RCC 7860 (cell line): ENCODE measurements around the gene LTBR.

Experiments used
- DNase-seq: peaks from one replicate; pipeline ENCODE4 v3.0.0-alpha.2; 2015; ENCODE audit warnings: low spot score
- FAIRE-seq: peaks from 2 replicates; lab custom pipeline; 2012; peaks lifted over from hg19 to GRCh38; lab: Jason Lieb, UNC

LTBR gene

DNA sequence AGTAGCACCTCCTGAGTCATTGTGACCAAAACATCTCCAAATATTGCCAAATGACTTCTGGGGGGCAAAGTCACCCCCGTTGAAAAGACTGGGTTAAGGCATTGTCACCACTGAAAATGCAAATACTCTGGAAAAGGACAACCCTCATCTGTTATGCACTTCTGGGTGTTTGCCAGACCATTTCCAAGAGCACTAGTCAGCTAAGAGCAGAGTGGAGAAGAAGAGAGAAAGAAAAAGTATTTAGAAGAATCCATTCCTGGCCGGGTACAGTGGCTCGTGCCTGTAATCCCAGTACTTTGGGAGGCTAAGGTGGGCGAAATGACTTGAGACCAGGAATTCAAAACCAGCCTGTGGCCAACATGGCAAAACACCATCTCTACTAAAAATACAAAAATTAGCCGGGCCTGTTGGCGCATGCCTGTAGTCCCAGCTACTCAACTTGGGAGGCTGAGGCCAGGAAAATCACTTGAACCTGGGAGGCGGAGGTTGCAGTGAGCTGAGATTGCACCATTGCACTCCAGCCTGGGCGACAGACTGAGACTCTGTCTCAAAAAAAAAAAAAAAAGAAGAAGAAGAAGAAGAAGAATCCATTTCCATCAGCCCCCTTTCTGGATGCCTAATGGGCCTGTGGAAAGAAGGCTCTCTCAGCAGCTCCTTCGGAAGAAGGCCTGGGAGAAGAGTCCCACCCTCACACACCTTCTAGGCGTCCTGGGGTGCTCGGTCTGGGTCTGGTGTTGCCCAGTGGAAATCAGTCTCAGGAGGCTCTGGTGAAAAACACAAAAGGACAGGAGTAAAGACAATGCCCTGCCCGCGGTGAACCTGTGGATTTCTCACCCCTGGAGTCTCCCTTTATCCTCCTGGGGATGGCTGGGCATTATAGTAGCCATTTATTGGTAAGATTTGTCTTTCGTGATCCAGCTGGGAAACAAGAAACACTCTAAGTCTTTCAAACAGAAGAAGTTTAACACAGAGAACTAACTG, 3.5 kb upstream of the LTBR start:
- no peak for FAIRE-seq
- no peak for DNase-seq

DNA sequence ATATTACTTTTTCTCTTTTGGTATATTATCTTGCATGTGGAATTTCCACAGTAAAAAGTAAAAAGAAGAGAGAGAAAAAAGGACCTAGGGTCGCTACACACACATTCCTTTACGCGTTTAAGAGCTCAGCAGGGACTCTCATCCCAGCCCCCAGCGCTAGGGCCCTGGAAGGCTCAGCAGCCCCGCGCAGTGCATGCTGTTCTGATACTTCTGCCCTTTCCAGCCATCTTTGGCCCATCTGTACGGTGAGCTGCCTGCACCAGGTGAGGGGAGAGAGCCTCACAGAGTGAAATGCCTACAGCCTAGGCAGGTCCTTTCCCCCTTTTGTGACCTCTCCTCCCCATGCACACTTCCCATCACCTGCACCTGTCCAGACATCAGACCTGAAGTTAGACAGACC, 1.6 kb upstream of the LTBR start:
- no peak for FAIRE-seq
- no peak for DNase-seq

DNA sequence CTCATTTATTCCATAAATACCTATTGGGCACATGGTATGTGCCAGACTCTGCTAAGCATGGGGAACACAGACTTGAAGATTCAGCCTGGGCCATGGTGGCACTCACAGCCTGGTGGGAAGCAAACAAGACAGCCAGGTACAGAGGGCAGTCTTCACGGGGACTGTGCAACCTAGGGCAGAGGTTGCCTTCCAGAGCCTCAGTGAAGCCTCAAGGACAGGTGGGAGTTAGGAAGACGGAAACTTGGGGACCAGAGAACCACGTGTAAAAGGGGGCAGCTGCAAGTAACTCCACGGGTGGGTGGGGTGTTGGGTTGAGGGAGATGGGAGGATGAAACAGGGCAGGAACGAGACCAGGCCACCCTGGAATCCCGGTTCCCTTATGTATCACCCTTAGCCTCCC, 980 bp upstream of the LTBR start:
- no peak for FAIRE-seq

DNA sequence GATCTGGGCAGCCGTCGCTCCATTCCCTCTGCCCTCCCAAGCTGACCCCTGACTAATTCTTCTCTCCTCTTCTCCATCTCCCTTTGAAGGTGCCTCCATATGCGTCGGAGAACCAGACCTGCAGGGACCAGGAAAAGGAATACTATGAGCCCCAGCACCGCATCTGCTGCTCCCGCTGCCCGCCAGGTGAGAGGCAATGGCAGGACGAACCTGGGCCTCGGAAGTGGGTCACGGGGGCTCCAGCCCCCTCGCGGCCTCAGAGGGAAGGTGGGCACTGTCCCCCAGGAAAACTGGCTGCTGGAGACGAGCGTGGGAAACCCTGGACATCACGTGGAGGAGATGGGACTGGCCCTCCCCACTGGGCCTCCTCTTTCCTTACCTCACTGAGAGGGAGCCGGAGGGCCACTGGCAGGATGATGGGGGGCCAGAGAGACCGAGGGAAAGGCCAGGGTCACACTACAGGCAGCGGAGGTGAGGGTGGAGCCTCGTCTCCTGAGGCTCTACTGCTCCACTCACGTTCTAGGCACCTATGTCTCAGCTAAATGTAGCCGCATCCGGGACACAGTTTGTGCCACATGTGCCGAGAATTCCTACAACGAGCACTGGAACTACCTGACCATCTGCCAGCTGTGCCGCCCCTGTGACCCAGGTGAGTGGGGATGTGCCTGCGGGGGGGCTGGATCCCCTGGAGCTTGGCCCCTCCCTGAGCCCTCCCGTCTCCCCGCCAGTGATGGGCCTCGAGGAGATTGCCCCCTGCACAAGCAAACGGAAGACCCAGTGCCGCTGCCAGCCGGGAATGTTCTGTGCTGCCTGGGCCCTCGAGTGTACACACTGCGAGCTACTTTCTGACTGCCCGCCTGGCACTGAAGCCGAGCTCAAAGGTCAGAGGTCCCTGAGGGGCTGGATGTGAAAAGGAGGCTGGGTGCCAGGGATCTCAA, 806 bp downstream of the LTBR start:
- DNase-seq (no peak), FAIRE-seq (no peak)

More for the DNA sequence above, 980 bp upstream of the LTBR start:
- no peak for DNase-seq

DNA sequence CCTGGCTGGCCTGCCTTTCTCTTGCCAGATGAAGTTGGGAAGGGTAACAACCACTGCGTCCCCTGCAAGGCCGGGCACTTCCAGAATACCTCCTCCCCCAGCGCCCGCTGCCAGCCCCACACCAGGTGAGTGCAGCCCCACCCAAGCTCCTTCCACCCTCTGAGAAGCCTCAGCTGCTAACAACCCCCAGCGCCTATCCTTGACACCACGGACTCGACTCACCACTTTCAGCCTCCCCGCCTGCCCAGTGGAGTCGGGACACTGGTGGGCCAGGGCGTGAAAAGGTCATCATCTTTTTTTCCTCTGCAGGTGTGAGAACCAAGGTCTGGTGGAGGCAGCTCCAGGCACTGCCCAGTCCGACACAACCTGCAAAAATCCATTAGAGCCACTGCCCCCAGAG, 2.1 kb downstream of the LTBR start:
- no peak for FAIRE-seq
- no peak for DNase-seq

DNA sequence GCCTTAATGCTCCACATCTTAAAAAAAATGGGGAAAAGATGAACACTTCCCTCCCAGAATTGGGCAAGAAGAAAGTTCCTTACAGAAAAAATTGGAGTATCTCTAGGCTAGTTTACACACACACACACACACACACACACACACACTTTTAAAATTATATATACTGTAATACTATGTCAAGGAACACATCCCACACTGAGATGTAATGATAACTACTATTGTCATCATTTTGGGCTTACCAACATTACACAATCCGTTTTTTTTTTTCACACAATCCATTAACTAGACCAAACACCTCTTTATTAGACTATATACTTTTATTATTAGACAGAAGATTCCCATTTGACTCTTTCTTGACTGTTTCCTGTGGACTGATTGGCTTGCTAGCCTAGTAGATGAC, 2.5 kb downstream of the LTBR start:
- no peak for FAIRE-seq
- no peak for DNase-seq

DNA sequence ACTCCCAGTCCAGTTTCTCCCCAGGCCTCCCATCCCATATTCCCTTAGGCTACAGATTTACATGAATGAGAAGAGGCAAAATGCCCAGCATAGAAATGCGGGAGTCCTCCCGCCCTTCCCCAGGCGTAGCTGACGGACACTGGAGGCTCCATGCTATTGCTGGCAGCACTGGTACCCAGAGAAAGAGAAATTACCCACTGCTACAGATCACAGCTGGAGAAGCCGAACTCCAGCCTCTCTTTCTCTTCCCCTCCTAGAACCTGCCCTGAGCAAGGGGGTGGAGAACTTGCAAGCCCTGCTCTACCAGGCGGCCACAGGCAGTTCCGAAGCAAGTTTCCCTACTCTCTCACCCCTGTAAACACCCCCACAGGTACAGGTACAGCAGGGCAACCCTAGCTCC, 3.6 kb downstream of the LTBR start:
- no peak for DNase-seq

DNA sequence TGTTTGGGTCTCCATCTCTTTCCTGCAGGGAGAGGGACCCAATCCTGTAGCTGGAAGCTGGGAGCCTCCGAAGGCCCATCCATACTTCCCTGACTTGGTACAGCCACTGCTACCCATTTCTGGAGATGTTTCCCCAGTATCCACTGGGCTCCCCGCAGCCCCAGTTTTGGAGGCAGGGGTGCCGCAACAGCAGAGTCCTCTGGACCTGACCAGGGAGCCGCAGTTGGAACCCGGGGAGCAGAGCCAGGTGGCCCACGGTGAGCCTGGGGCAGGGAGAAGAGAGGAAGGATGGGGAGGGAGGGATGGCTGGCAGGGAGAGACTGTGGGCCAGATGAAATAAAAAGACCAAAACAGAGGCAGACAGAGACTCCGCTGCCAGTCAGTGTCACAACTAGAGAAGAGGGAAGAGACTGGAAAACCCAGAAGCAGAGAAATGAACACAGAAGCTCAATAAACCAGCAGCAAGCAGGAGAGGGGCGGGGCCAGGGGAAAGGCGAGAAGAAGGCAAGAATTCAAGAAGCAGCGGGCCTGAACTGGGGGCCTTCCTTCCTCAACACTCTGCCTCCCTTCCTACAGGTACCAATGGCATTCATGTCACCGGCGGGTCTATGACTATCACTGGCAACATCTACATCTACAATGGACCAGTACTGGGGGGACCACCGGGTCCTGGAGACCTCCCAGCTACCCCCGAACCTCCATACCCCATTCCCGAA, 6.3 kb downstream of the LTBR start:
- DNase-seq = no peak
- no peak for FAIRE-seq

More for the DNA sequence above, 3.6 kb downstream of the LTBR start:
- FAIRE-seq = no peak

DNA sequence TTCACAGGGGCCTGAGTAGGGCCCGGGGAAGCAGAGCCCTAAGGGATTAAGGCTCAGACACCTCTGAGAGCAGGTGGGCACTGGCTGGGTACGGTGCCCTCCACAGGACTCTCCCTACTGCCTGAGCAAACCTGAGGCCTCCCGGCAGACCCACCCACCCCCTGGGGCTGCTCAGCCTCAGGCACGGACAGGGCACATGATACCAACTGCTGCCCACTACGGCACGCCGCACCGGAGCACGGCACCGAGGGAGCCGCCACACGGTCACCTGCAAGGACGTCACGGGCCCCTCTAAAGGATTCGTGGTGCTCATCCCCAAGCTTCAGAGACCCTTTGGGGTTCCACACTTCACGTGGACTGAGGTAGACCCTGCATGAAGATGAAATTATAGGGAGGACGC, 7.1 kb downstream of the LTBR start:
- FAIRE-seq (no peak), DNase-seq (no peak)

DNA sequence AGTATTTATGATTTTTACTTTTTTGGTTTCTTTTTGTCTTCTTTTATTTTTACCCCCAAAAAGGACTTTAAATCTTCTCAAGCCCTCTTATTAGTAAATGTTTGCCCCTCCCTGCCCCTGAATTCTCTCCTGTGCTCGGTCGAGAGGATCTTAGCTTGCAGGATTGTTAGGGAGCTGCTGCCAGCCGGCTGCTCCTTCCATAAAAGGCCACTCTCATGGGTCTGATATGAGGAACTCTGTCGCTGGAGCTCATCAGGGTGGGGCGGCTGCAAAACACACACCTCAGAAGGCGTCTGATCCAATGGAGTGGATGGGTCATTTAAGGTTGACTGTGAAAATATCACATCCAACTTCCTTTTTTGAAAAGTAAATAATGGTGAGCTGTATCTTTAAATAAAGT, 8.5 kb downstream of the LTBR start:
- no peak for FAIRE-seq

DNA sequence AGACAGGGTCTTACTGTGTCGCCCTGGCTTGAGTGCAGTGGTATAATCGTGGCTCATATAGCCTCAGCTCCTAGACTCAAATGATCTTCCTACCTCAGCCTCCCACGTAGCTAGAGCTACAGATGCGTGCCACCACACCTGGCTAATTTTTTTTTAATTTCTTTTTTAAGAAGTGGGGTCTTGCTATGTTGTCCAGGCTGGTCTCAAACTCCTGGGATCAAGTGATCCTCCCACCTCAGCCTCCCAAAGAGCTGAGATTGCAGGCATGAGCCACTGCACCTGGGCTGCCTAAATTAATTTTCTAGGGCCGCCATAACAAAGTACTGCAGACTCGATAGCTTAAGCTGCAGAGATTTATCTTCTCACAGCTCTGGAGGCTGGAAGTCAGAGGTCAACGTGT, 9.1 kb downstream of the LTBR start:
- FAIRE-seq (no peak), DNase-seq (no peak)

More for the DNA sequence above, 8.5 kb downstream of the LTBR start:
- DNase-seq = no peak

DNA sequence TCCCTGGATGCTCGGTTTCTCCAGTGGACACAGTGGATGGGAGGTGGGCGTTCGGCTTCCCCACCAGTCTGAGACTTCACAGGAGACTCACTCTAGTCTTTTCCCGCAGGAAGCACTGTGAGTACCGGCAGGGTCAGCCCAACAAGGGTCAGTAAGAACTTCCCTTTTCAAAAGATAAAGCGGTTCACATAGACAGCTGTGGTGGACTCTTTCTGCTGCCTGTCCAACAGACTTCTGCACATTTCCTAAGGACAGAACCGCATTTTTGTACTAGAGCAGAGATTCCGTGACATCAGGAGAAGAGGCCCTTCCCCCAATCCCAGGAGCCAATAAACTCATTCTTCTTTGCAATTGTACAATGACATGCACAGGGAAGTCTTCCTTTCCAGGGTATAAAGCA, 10.4 kb downstream of the LTBR start:
- DNase-seq (no peak), FAIRE-seq (no peak)

DNA sequence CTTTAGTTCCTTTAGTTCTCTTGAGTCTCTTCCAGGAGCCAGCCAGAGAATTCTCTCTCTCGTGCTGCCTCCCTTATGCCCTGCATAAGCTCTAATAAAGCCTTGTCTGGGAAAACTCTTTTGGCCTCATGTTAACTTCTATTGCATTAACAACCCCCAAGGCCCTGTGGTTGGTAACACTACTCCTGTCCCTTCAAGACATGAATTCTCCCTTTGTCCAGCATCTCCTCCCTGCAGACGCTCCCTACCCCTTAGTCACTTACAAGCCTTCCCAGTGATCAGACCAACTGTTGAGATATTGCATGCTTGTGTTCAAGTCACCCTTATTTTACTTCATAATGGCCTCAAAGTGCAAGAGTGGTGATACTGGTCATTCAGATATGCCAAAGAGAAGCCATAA, 12.1 kb downstream of the LTBR start:
- DNase-seq = no peak
- no peak for FAIRE-seq

DNA sequence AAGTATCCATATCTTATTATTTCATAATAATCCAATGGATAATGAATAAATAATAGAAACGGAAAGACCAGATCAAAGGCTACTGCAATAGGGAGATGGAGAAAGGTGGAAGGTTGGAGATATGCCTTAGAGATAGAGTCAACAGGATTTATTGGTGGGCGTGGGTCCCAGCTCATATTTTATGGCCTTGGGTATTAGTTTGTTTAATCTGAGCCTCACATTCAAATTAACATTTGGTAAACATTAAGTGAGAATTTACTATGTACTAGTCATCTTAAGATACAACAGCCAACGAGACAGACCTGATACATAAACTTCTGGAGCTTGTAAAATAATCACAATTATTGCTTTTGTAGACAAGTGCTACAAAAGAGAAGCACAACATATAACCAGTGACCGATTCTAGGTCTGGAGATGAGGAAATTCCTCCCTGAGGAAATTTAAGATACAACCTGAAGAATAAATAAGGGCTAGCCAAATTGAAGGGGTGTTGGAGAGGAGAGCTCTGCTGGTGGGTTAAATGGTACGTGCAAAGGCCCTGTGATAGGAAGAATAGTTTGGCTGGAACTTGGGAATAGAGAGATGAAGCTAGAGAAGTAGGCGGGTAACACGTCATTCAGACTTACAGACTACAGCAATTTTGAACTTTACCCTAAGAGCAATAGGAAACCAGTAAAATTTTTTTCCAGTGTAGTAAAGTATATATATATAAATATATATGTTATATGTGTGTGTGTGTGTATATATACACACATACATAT, 16.1 kb downstream of the LTBR start:
- no peak for FAIRE-seq
- DNase-seq = no peak

DNA sequence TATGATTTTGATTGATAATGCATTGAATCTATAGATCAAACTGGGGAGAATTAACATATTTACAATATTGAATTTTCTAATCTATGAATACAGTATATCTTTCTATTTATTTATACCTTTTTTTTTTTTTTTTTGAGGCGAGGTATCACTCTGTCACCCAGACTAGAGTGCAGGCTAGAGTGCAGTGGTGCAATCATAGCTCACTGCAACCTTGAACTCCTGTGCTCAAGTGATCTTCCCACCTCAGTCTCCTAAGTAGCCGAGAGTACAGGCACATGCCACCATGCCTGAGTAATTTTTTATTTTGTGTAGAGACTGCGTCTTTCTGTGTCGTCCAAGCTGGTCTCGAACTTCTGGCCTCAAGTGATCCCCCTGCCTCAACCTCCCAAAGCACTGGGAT, 20.4 kb downstream of the LTBR start:
- FAIRE-seq (no peak), DNase-seq (no peak)

DNA sequence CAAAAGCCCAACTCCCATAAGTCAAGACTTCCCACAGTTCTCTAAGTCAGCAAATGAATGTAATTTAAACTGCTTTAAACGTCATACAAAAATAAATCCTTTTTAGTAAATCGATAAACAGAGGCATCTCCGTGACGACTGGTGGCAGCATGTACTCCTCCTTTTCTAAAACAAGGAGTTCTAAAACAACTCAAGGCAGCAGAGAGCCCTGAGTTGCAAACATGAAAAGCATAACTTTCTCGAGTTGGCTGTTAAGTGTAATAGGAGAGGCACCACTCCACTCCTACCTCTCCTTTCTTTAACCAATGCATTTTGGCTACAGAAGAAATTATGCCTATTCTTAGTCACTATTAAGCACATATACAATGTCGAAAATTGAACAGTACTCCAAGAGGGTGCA, 22.0 kb downstream of the LTBR start:
- no peak for FAIRE-seq

DNA sequence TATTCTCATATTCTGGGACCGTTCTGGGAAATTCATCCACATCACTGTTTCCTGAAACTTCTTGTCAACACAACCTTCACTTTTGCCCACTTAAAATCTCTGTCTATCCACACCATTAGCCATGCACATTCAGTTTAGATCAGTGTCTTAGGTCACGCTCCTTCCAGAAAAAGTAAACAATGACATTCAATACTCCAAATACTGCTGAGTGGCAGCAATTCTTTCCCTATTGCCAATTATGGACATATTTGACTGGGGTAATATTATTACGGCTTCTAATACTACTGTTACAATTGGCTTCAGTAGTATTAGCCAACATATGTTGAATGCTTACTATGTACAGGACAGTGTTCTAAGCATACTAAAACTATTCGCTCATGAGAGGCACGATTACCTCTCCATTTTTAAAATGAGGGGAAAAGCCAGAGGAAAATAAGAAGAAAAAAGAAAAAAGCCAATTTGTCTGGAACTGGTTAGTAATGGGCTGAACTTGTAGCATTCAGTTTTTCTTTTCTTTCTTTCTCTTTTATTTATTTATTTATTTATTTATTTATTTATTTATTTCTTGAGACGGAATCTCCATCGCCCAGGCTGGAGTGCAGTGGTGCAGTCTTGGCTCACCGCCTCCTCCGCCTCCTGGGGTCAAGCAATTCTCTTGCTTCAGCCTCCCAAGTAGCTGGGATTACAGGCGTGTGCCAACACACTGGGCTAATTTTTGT, 23.4 kb downstream of the LTBR start:
- FAIRE-seq (no peak), DNase-seq (no peak)

More for the DNA sequence above, 22.0 kb downstream of the LTBR start:
- DNase-seq = no peak

DNA sequence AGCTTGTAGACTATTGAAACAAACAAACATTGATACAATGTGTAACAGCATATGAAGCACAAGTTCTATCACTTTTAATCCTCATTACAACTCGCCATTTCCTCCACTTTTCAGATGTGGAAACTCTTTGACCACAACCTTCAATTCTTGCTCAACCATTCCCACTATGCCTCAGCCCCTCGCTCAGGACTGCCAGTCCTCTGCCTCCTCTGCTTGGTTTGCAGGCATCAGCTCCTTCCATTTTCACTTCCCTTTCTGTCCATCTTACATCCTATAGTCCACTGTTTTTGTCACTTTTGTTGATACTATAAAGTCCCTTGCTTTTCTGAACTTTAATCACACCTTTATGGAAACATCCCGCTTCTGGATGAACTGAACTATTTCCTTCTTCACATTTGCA, 32.6 kb downstream of the LTBR start:
- FAIRE-seq = no peak
- no peak for DNase-seq

DNA sequence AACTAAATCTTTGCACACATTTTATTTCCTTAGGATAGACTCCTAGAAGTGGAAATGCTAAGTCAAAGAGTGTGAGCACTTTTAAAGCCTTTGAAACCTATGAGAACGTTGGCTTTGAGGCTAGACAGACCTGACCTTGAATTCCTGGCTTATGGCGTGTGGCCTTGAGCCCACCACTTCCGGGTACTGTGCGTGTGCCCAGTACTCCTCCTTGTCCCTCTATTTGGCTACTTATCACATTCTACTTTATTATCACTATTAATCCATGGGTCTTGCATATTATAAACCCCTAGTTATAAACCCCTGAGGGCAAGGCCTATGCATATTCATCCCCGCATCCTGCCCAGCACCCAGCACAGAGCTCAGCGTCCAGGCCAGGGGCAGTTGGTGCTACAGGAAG, 34.8 kb downstream of the LTBR start:
- DNase-seq (no peak), FAIRE-seq (no peak)

DNA sequence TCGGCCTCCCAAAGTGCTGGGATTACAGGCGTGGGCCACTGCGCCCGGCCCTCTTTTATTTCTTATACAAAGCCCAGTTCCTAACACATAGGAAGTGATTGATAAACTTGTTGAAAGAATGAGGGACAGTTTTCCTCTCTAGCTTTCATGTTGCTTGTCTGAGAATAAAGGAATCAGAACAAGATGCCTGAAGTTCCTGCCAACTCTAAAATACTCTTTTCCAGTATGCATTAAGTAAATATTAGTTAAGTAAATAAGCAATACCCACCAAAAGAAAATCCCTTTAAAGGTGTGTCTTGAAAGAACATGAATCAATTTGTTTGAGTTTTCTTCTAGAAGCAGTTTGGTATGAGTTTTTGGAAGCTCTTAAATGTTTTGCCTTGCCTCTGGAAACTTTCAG, 36.4 kb downstream of the LTBR start:
- DNase-seq (no peak), FAIRE-seq (no peak)
